ENCODE results near the gene RALGAPA1.
"Not testable (repeated sequence)": the region's sequence is repeated elsewhere in the genome, so short reads cannot be mapped to it uniquely, and the experiment has no call there.

Gene RALGAPA1

DNA sequence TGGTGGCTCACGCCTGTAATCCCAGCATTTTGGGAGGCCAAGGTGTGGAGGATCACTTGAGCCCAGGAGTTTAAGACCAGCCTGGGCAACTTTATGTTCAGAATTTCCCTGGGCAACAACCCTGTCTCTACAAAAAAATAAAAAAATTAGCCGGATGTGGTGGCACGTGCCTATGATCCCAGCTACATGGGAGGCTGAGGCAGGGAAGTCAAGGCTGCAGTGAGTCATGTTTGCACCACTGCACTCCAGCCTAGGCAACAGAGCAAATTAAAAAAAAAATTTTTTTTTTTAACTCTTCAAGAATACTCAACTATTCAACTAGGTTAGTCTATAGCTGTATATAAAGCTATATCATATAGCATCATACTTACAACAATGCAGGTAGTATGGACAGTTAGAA is 113.0 kb downstream of the RALGAPA1 start:
- no peak for DNase-seq

- DNase-seq: no peak
Measured at GRCh38 chr14:35695647-35696046, 113.4 kb downstream of the RALGAPA1 start.

GRCh38 chr14:35695072-35695471 is 114.0 kb downstream of the RALGAPA1 start:
- DNase-seq: no peak

GRCh38 chr14:35689000-35689460 is 120.1 kb downstream of the RALGAPA1 start:
- DNase-seq: no peak

GRCh38 chr14:35688126-35688826 is 120.8 kb downstream of the RALGAPA1 start:
- DNase-seq: no peak

- DNase-seq: peak; percentile 30
Measured at GRCh38 chr14:35687335-35687939, 121.7 kb downstream of the RALGAPA1 start.

DNA sequence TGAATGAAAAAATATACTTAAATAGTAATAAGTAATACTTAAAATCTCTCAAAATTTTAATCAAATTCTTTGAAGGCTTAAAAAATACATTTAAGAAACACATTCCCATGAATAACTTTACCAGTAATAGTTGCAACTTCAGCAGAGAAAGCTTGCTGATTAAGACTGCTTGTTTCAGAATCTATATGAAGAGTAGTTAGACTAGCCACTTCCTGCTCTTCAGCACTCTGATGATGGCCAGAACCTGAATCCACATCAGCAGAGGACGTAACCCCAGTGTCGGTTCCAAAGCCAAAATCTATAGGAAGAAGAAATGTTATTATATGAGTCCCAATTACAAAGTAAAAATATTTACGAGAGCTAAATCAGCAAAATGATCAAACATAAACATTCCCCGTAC is 125.4 kb downstream of the RALGAPA1 start:
- not testable (repeated sequence) for DNase-seq

GRCh38 chr14:35682802-35683201 is 126.3 kb downstream of the RALGAPA1 start:
- DNase-seq: no peak

GRCh38 chr14:35678403-35679028 is 130.6 kb downstream of the RALGAPA1 start:
- no peak for DNase-seq

DNA sequence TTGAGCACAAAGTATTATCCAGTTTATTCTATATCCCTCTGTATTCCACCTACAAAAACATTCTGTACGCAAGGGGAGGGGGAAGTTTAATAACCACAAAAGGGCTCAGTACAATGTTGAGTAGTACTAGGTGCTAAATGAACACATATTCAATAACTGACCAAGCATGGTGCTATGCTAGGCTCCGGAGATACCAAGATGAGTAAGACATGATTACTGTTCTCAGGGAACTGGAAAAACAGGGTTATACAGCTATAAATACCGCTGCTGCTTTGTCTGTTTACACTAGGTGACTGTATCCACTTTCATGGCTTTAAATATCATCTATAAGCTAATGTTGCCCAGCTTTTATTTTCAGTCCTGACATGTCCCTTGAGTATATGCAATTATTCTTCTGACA is 139.3 kb downstream of the RALGAPA1 start:
- DNase-seq: no peak

DNA sequence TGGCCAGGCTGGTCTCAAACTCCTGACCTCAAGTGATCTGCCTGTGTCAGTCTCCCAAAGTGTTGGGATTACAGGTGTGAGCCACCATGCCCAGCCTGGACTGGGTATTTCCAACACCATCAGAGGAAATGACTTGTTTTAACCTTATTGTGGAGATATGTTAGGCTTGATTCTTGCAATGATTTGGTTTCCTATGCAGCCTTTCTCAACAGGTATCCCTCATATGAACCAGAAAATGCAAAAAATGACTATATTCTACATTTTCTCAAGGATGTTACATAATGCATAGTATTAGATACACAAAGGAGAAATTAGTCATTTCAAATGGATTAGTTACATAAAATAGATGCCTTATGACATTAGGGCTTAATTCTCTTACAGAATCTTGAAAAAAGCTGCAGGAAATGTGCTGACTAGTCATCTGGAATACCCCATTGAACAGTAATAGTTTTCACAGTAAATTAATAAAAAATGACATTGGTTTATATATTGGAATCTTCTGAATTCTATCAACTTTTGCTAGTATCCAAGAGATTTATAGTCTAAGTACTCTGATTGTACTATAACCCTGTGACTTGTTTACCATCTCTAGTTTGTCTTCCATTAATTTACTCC is 142.6 kb downstream of the RALGAPA1 start:
- DNase-seq: no peak

DNA sequence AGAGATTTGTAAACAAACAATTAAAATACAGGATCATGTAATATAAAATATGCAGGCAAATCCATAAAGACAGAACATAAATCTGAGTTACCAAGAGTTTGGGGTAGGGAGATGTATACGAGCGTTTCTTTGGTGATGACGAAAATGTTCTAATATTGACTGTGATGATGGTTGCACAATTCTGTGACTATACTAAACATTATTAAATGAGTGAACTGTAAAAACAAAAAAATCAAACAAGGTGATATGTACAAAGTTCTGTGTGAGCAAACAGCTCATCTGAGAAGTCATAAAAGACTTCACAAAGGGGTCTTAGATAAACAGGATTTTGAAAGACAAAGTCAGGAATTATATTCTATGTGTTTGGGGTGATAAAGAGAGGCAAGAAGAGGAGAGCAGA is 147.2 kb downstream of the RALGAPA1 start:
- DNase-seq: no peak

DNA sequence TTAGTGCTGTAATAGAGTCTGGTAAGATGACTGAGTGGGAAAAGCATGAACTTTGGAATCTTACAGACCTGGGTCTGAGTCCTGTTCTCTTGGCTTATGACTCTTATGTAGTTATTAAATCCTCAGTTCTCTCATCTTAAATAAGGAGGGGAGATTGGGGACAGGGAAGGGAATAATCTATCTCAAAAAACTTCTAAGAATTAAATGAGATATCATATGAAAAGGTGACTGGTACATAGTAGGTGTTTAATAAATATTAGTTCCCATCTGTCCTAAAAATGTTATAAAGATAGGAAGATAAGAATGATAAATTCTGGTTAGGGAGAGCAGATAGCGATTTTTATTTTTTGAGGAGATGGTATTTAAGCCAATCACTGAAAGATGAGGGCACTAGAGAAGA is 156.1 kb downstream of the RALGAPA1 start:
- no peak for DNase-seq

GRCh38 chr14:35643513-35643912 is 165.6 kb downstream of the RALGAPA1 start:
- DNase-seq: no peak

GRCh38 chr14:35637851-35638250 is 171.2 kb downstream of the RALGAPA1 start:
- no peak for DNase-seq

GRCh38 chr14:35637269-35637668 is 171.8 kb downstream of the RALGAPA1 start:
- DNase-seq: no peak

- DNase-seq: peak; percentile 24
Measured at GRCh38 chr14:35632676-35633075, 176.4 kb downstream of the RALGAPA1 start.

DNA sequence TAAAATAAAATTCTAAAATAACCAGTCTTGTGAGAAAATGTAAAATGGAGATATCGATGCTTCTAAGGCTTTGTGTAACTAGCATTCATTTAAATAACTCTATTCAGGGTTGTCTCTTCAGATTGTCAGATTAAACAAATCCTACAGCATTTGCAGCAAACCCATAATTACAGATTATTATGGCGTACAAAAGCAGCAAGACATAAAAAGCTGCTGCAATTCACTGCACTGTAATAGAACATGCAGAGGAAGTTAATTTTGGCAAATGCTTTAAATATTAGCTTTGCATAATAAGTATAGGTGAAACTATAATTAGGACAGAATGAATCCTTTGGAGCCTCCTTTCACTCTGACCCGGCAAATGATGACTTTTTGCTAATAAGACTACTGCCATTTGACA is 176.8 kb downstream of the RALGAPA1 start:
- DNase-seq: no peak

DNA sequence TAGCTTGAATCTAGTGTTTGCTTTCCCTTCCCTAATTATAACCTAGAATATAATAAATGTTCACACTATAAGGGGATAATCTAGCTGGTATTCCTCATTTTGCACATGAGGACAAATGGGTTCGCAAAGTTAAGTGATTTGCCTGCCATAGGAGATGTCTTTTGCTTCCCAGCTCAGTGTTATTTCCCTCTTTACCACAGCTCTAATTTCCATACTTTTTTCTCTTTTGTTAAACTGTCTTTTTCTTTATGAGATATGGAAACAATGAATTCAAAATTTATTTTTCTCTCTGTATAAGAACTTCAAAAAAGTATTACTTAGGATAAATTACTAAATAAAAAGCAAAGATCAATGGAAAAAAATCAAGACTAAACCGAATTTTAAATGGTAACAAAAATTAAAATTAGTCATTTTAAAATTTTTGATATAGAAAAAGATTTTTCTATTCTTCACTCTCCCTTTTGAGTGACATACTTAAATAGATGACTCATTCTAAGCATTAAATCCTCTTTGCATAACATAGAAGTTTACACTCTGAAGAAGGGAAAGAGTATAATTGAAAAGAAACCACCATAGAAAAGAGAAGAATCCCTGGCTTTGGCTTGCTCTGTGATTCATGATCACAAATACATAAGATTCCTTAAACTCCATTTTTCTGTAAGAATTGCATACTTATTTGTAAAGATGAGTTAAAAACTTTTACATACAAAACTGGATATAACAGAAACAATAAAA is 177.9 kb downstream of the RALGAPA1 start:
- DNase-seq: no peak

DNA sequence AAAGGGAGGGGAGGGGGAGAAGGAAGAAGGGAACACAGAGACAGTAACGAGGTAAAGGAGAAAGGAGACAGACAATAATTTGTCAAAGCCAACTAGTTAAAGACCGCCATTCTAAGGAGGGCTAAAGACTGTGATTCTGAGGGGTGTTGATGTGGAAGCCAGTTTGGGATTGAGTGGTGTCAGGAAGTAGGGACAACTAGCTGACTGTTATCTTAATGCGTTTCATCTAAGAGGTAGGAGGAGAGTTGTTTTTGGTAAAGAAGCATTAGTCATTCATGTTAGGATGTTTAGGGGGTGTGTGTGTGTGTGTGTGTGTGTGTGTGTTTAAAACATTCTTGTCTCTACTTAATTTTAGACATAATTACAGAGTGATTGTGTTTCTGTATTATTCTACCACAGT is 180.1 kb downstream of the RALGAPA1 start:
- no peak for DNase-seq

- not testable (repeated sequence) for DNase-seq
Measured at GRCh38 chr14:35626947-35627346, 182.1 kb downstream of the RALGAPA1 start.

GRCh38 chr14:35621996-35622395 is 187.1 kb downstream of the RALGAPA1 start:
- DNase-seq: not testable (repeated sequence)

- not testable (repeated sequence) for DNase-seq
Measured at GRCh38 chr14:35619998-35620397, 189.1 kb downstream of the RALGAPA1 start.
